Prostate gland (tissue), 2 donors: Measurements from ENCODE around the gene RBPJL. TPM values are rescaled to one million over a fixed set of nuclear protein-coding genes. Genes with fewer than 3 reads are reported as not detected.
A peak's percentile ranks its signal among the peaks of the same experiment; 100 is the strongest.

Source experiments
- DNase-seq: peaks from one replicate; pipeline ENCODE4 v3.0.0-alpha.2; 2019; ENCODE audit warnings: low spot score
- H3K27ac ChIP-seq, 2 donors: fragments of 200-600 bp; sonication (generic); 2 replicates each; pipeline ENCODE4 v1.5.1; 2017 to 2019
- H3K27me3 ChIP-seq: fragments of 200-600 bp; sonication (generic); replicated peaks from 2 replicates; pipeline ENCODE4 v1.5.1; 2019; ENCODE audit not compliant: insufficient read depth
- H3K36me3 ChIP-seq, 2 donors: fragments of 200-600 bp; sonication (generic); 1 replicate in 1 of 2; 2 replicates in 1 of 2; pipeline versions ENCODE4 v1.5.1 to v1.8.1; 2017 to 2019
- H3K4me1 ChIP-seq: fragments of 200-600 bp; sonication (generic); replicated peaks from 2 replicates; pipeline ENCODE4 v1.5.1; 2019
- H3K4me3 ChIP-seq, 2 donors: fragments of 200-600 bp; sonication (generic); 2 replicates each; pipeline ENCODE4 v1.5.1; 2017 to 2019
- H3K9me3 ChIP-seq: fragments of 200-600 bp; sonication (generic); 2 replicates; pipeline ENCODE4 v1.5.1; 2017
- CTCF ChIP-seq, 4 experiments: fragments of 200-600 bp in 2 of 4; fragments of 450-650 bp in 2 of 4; sonication (generic) in 2 of 4; IDR thresholded peaks; 1 replicate in 3 of 4; 2 replicates in 1 of 4; pipeline ENCODE4 v1.5.1; 2016 to 2019; ENCODE audit warnings: antibody characterized with exemption in 4 of 4, mild to moderate bottlenecking in 2 of 4, moderate library complexity in 2 of 4
- POLR2A ChIP-seq: fragments of 450-650 bp; IDR thresholded peaks from one replicate; pipeline ENCODE4 v1.6.1; 2016; ENCODE audit warnings: antibody characterized with exemption, mild to moderate bottlenecking
- POLR2AphosphoS5 ChIP-seq: sonication (generic); formaldehyde crosslinking; IDR thresholded peaks from one replicate; pipeline ENCODE4 v1.6.1; 2017; ENCODE audit warnings: antibody characterized with exemption
- WGBS: methylation state at CpG from one replicate; pipeline ENCODE4 v1.1.5; 2018; 5-methylcytosine and 5-hydroxymethylcytosine counted together
- intact Hi-C: fragments of 100-400 bp; cut with DNase I; formaldehyde crosslinking; loops from one replicate; pipeline ENCODE4 v1.14.2; 2022
- total RNA-seq, 2 donors: library from RNA; depleted of rRNA; stranded (reverse); fragments of >200 nt; gene quantifications; one replicate each; pipeline ENCODE4 v1.1.0, GENCODE V29; 2016

Gene RBPJL
- total RNA-seq, 2 donors from 2014 or later, result not detected

GRCh38 chr20:45323731-45324130, 17.1 kb downstream of the RBPJL start:
- Histone ChIP-seq H3K27me3 (no peaks in the 10 kb centered on the region), H3K36me3 (no peaks in the 10 kb centered on the region), H3K4me3 (no peak overlapping the region), H3K4me1 (no peaks in the 10 kb centered on the region), H3K27ac (no peak overlapping the region), H3K9me3 (no peaks in the 10 kb centered on the region)
- no peak for DNase-seq
- intact Hi-C loops, result no loop called here
- TF ChIP-seq CTCF (IDR thresholded peaks at IDR 0.05) (no peak), POLR2AphosphoS5 (no peak), POLR2A (no peak)

GRCh38 chr20:45325371-45325770, 18.7 kb downstream of the RBPJL start:
- Histone ChIP-seq H3K9me3 (no peaks in the 10 kb centered on the region), H3K27ac (no peak overlapping the region), H3K4me1 (no peaks in the 10 kb centered on the region), H3K4me3 (no peak overlapping the region), H3K27me3 (no peaks in the 10 kb centered on the region), H3K36me3 (peaks cover 0 to 6% of the 10 kb centered on the region in 2 donors)
- DNase-seq, result no peak
- TF ChIP-seq POLR2AphosphoS5 (no peak), POLR2A (no peak), CTCF (IDR thresholded peaks at IDR 0.05) (no peak)
- WGBS, result 54% methylated on average over 6 of the region's 6 CpGs
- intact Hi-C loops, result no loop called here

GRCh38 chr20:45328451-45328850, 21.8 kb downstream of the RBPJL start:
- Histone ChIP-seq H3K27me3 (no peaks in the 10 kb centered on the region), H3K4me1 (no peaks in the 10 kb centered on the region), H3K36me3 (peaks cover 5 to 7% of the 10 kb centered on the region in 2 donors), H3K4me3 (no peak overlapping the region), H3K9me3 (no peaks in the 10 kb centered on the region), H3K27ac (no peak overlapping the region)
- DNase-seq, result no peak
- TF ChIP-seq POLR2A (no peak), POLR2AphosphoS5 (no peak), CTCF (IDR thresholded peaks at IDR 0.05) (no peak)
- intact Hi-C loops, result no loop called here
- 94% methylated on average over 4 of the region's 4 CpGs for WGBS

DNA sequence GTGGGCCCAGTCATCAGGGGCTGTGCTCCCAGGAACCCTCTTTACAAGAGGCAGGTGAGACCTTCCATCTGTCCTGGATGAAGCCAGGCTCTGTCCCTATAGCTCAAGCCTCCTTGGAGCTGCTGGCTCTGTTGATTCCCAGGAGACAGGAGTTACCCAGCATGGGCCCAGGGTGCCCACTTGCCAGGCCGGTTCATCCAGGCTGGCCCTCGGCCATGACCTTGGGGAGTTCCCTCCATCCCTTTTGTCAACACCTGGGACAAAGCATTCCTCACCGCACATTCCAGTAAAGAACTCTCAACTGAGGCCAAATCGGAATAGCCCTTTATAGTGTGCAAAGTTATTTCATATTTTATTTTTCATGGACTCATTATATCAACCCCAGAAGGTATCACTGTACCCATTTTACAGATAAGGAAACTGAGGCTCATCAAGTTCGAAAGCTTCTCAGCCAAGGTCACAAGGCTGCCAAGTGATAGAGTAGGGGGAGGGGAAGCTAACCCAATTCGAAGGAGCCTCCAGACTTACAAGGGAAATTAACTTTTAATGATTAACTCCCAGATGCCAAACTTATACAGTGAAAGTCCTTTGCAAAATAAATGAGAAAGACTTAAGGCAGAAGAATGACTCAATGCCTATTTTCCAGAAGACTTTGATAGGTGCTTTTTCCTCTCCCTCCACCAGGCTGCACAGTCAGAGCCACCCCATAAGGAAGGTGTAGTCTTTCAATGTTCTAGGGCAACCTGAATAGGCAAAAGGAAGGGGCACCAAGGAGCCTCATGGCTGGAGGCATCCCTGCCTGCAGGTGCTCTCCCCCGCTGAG, 23.1 kb downstream of the RBPJL start:
- Histone ChIP-seq H3K9me3 (no peaks in the 10 kb centered on the region), H3K4me3 (no peak overlapping the region), H3K27me3 (no peaks in the 10 kb centered on the region), H3K36me3 (peaks cover 5 to 7% of the 10 kb centered on the region in 2 donors), H3K27ac (no peak overlapping the region), H3K4me1 (no peaks in the 10 kb centered on the region)
- no peak for TF ChIP-seq POLR2AphosphoS5
- no peak for TF ChIP-seq CTCF (IDR thresholded peaks at IDR 0.05)
- no peak for TF ChIP-seq POLR2A
- 49% methylated on average over 7 of the region's 7 CpGs for whole genome bisulfite sequencing
- DNase-seq, result peak; percentile 46
- intact Hi-C loops, result no loop called here

DNA sequence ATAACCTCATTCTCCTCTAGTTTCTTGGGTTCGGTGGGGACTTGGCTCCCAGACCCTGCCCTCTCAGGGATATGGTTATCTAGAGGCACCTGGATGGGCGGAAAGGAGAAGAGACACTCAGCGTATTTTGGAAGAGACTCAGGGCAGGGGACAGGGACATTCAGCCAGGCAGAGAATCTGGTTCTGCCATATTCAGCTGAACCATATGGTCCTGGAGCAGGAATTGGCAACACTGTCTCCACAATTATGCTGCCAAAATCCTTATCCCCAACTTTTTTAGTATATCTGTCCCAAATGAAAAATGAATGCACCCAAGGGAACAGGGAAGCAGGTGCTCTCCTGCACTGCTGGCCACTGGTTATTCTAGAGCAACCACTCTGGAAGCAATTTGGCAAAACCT, 23.8 kb downstream of the RBPJL start:
- no peak for TF ChIP-seq POLR2AphosphoS5
- TF ChIP-seq CTCF (IDR thresholded peaks at IDR 0.05), result no peak
- TF ChIP-seq POLR2A, result no peak
- no peak for DNase-seq
- Histone ChIP-seq H3K4me1 (no peaks in the 10 kb centered on the region), H3K4me3 (no peak overlapping the region), H3K27ac (no peak overlapping the region), H3K27me3 (no peaks in the 10 kb centered on the region), H3K9me3 (no peaks in the 10 kb centered on the region), H3K36me3 (peaks cover 5 to 7% of the 10 kb centered on the region in 2 donors)
- intact Hi-C loops, result no loop called here
- WGBS, result 88% methylated on average over 3 of the region's 3 CpGs
